Erythroblast (primary cell): Measurements from ENCODE around the gene SUGP2.

ENCODE experiments used
- GATA1 ChIP-seq: IDR thresholded peaks from 2 replicates; pipeline ENCODE4 v1.6.1; 2011; ENCODE audit warnings: low read depth, mild to moderate bottlenecking, control low read depth, low read length, moderate library complexity
- POLR2A ChIP-seq: IDR thresholded peaks from 2 replicates; pipeline ENCODE4 v1.6.1; 2011; ENCODE audit warnings: mild to moderate bottlenecking, low read length

DNA sequence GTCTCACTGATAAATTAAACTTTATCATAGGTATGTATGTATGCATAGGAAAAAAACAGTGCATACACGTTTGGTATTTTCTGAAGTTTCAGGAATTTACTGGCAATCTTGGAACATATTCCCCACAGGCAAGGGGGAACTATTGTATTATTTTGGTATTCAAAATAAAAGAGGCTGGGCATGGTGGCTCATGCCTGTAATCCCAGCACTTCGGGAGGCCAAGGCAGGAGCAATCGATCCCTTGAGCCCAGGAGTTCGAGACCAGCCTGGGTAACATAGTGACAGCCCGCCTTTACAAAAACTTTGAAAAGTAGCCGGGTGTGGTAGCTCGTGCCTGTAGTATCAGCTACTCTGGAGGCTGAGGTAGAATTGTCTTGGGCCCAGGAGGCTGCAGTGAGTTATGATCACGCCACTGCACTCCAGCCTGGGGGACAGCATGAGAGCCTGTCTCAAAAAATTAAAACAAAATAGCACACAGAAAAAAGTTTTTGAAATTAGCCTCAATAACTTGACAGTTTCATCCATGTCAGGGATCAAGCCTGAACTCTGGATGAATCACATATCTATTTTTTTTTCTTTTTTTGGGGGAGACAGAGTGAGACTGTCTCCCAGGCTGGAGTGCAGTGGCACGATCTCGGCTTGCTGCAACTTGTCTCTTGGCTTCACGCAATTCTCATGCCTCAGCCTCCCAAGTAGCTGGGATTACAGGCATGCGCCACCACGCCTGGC lies 63.2 kb downstream of the SUGP2 start:
- TF ChIP-seq POLR2A (no peak), GATA1 (no peak)
